Eye (tissue), 1 donor: ENCODE data around the gene RAB24.
"Not testable (repeated sequence)": the region's sequence is repeated elsewhere in the genome, so short reads cannot be mapped to it uniquely, and the experiment has no call there.

Experiments used
- DNase-seq: peaks from one replicate; pipeline ENCODE4 v3.0.0-alpha.2; 2015

The RAB24 gene

GRCh38 chr5:177303121-177303924, at the start of gene RAB24, which contains the start of gene PRELID1:
TSS of gene RAB24 (minus strand) at chr5:177303719. CDS start at chr5:177303288, 431 bp downstream.
TSS of gene PRELID1 (plus strand) at chr5:177303799. CDS start at chr5:177303986, 187 bp downstream.
- peak; percentile 95 for DNase-seq

DNA sequence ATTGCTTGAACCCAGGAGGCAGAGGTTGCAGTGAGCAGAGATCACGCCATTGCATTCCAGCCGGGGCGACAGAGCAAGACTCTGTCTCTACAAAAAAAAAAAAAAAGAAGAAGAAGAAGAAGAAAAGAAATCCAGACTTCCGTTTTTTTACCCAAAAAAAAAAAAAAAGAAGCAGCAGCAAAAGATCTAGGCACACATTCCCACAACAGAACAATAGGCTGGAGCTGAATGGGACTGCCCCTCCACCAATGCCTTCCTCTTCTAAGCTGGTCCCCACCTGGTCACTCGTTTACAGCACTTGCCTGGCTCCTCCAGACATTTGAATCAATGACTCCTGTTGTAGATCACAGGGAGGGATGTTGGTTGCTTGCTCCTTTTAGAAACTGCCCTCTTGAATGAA, 49.6 kb upstream of the RAB24 start:
- no peak for DNase-seq

- peak; percentile 98 for DNase-seq
Measured at GRCh38 chr5:177351392-177352329, 48.1 kb upstream of the RAB24 start, which contains the start of gene LMAN2. TSS of gene LMAN2 (minus strand) at chr5:177351668. CDS start at chr5:177351647, 21 bp downstream.

DNA sequence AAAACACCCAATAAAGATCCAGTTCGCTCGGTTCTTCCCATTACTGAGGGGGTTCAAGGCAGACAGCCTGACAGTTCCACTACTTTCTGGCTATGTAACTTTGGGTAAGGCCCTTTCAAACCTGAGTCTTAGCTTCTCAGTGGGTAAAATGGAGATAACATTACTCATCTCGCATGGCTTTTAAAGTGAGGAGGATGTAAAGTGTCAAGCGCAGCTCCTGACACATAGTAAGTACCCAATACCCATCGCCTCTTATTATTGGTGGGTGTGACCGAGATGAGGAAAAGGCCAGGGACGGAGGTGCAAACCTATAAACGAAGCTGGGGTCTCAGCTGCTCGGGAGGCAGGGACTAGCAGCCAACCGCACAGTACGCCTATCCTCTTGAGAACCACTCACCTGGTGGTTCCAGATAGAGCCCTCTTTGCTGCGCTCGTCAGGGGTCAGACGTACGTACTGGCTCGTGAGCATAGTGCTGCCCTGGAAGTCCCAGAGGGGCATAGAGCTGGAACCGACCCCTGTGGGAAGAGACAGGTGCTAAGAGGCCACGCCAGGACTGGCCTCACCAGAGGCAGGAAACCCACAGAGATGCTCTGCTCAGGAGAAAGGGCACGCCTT, 47.4 kb upstream of the RAB24 start:
- DNase-seq: no peak

DNA sequence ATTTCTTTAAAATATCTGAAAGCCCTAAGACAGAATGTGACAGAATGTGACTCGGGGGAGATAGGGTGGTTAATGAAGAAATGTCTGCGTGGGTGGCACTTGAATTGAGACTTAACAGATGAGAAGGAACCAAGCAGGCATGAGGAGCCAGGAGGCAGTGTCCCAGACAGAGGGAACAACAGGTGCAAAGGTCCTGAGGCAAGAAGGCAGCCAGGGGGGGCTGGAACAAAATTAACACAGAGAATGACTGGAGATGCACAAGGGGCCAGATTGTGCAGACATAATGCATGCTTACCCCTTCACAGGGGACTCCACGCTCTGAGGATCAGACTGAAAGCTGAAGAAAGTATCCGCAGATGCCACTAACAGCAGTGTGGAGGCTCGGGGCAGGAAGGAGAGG, 46.2 kb upstream of the RAB24 start:
- DNase-seq: no peak

DNA sequence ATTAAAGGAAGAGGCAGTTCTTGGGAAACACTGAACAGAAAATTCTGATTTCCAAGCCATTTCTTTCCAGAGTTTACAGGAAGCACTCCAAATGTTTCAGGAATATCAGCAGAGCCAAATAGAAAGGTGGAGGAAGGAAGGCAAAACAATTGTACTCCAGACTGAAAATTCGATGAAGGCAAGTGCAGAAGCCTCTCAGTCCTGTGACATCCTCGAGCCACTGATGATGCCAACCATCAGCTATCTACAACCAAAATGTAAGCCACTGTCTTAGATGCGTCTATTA, 45.8 kb upstream of the RAB24 start:
- no peak for DNase-seq

- DNase-seq: no peak
Measured at GRCh38 chr5:177347699-177348098, 44.2 kb upstream of the RAB24 start.

DNA sequence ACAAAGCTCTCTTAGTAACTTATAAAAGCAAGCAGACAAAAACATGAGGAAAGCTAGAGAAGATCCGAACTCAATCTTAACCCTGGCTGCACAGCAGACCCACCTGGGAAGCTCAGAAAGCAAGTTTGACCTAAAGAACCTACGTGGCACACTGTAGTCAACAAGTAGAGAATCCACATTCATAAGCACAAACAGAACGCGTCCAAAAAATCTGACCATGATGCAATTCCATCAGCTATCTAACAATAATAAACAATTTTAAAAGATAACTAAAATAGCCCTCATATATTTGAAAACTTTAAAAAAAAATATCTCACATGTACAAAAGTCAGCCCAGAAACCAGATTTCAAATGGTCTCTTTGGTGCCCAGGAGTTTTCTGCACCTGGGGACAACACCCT, 43.3 kb upstream of the RAB24 start:
- no peak for DNase-seq

DNA sequence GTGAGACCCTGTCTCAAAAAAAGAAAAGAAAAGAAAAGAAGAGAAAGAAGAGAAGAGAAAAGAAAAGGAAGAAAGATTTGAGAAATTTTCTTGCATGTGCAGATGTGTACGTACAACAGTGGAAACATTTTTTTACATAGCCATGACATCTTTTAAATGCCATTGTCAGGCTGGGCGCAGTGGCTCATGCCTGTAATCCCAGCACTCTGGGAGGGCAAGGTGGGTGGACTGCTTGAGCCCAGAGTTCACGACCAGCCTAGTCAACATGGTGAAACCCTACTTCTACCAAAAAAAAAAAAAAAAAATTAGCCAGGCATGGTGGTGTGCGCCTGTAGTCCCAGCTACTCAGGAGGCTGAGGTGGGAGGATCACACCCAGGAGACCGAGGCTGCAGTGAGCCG, 41.4 kb upstream of the RAB24 start:
- DNase-seq: no peak

- no peak for DNase-seq
Measured at GRCh38 chr5:177343777-177344176, 40.3 kb upstream of the RAB24 start.

GRCh38 chr5:177343000-177343399, 39.5 kb upstream of the RAB24 start:
- DNase-seq: not testable (repeated sequence)

DNA sequence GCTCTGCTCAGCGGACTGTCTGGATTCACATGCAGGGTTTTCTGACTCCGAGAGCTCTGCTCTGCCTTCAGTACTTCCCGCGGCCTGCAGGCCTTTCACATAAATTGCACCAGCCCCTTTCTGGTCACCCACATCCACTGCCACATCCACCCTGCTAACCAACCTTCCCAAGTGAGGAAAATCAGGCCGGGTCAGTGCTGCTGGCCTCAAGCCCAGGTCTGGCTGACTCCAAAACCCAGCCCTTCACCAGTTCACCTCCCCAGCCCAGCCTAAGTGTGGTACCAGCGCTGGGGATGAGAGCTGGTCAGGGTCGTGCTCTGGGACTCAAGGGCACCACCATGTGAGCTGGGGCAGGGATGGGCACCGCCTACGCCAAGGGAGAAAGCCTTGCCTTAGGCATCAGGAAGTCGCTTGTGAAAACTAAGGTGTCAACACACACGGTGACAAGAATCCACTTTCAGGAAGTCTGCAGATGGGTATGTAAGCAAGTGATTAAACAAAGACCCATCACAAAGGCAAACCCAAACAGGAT, 35.7 kb upstream of the RAB24 start:
- DNase-seq: no peak

GRCh38 chr5:177338251-177339106, 35.0 kb upstream of the RAB24 start:
- DNase-seq: no peak

- DNase-seq: no peak
Measured at GRCh38 chr5:177336603-177337494, 33.3 kb upstream of the RAB24 start.

DNA sequence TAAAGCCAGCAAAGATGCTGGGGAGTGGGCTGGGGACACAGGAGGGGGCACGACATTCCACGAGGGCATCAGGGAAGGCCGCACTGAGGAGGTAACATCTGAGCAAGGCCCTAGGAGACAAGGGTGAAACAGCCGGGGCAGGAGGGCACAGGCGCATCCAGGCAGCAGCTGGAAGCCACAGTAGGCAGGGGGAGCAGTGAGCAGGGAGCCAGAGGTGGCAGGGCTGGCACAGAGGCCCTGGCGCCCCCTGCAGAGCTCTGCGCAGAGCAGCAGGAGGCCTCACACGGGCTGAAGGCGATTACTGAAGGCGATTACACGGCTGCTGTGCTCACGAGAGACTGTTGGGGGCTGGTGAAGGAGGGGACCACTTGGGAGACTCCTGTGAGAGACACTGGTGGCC, 32.6 kb upstream of the RAB24 start:
- no peak for DNase-seq

DNA sequence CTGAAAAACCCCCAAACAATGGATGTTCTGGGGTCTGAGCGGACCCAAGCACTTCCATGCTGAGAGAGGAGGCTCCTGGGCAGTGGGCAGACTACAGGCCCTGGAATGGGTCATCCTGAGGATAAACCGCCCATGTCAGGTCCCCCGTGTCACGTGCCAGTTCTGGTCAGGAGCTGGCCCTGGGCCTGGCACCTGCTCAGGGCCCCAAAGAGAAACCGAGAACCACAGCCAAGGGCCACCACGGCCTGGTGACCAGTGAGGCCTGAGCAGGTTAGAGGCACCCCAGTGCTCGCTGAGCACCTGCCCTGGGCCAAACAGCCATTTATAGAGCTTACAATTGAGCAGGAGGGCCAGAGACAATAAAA, 32.2 kb upstream of the RAB24 start:
- no peak for DNase-seq

- no peak for DNase-seq
Measured at GRCh38 chr5:177334781-177335700, 31.5 kb upstream of the RAB24 start.

DNA sequence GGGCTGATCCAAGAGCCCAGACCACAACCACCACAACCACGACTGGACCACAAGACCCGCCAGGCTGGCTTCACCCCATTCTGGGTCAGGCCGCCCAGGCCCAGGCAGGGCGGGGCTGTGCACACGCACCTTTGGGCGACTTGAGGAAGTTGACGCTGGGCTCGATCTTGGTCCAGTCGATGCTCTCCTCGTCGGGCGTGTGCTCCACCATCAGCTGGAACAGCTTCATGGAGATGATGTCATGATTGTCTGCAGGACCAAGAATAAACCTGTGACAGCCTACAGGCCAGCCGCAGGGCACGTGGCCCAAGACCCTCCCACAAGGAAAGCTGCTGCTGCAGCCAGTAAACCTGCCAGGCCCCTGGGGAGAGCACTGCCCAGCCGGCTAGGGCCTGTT, 30.6 kb upstream of the RAB24 start:
- DNase-seq: no peak

- no peak for DNase-seq
Measured at GRCh38 chr5:177333420-177334154, 30.1 kb upstream of the RAB24 start.
